Epidermal melanocyte (primary cell): ENCODE measurements around the gene NUDCD3.

Experiments
- DNase-seq: peaks from one replicate; pipeline ENCODE4 v3.0.0; 2011; ENCODE audit warnings: low spot score; ENCODE audit not compliant: insufficient read length

NUDCD3 gene

DNA sequence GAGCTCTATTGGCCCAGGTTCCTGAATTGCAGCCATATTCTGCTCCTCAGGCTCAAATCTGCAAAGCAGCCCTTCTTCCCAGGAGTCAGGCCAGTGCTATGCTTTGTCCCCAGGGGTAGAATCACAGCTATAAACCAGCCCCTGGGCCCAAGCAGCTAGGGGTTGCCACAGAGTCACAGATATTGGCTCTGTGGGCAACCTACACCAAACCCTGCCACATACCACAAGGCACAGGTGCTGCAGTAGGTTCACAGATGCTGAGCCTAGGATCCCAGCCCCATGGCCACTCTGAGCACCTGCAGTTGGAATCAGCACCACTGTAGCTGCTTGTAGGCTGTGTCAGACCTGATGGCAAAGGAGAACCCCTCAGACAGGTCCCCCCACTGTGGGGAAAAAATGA, 122.0 kb downstream of the NUDCD3 start:
- DNase-seq, result no peak

DNA sequence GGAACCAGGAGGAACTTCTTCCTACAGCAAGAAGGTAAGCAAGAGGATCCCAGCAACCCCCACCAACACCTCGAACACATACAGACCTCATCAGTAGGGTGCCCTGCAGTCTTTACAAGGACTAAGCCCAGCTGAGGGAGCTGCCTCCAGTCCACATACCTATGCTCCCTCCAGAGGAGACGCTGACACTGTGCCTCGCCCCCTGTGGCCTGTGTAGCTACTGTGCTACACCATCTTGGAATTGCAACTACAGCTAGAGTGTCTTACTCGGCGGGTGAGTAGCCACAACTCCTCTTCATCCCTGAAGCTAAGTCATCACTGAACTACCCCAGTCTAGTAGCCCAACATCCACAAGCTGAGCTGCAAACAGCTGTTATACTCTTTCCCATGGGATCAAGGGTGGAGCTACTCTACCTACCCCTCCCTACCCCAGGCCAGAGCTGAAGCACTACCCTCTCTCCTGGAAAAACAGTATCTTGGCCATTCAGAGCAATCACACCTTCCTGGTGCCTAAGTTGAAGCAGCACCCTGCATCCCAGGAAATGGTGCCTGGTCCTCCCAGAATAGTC, 122.9 kb downstream of the NUDCD3 start:
- DNase-seq, result no peak

DNA sequence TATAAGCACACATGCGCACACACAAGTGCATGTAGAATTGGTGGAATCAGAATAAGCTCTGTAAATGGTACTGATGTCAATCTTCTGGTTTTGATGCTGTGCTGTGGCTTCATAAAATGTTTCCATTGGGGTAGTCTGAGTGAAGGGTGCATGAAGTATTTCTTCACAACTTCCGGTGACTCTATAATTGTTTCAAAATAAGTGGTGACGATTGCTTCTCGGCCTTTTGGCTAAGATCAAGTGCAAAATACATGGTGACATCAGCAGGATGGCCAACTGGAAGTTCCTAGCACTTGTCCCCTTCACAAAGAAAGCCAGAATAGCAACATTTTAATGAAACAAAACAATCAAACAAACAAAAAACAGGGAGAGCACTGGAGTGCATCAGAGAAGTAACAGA, 123.5 kb downstream of the NUDCD3 start:
- no peak for DNase-seq

DNA sequence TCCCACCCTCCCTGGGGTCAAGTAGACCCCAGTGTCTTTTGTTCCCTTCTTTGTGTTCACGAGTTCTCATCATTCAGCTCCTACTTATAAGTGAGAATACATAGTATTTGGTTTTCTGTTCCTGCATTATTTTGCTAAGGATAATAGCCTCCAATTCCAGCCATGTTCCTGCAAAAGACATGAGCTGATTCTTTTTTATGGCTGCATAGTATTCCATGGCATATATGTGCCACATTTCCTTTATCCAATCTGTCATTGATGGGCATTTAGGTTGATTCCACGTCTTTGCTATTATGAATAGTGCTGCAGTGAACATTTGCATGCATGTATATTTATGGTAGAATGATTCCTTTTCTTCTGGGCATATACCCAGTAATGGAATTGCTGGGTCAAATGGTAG, 136.8 kb downstream of the NUDCD3 start:
- no peak for DNase-seq

DNA sequence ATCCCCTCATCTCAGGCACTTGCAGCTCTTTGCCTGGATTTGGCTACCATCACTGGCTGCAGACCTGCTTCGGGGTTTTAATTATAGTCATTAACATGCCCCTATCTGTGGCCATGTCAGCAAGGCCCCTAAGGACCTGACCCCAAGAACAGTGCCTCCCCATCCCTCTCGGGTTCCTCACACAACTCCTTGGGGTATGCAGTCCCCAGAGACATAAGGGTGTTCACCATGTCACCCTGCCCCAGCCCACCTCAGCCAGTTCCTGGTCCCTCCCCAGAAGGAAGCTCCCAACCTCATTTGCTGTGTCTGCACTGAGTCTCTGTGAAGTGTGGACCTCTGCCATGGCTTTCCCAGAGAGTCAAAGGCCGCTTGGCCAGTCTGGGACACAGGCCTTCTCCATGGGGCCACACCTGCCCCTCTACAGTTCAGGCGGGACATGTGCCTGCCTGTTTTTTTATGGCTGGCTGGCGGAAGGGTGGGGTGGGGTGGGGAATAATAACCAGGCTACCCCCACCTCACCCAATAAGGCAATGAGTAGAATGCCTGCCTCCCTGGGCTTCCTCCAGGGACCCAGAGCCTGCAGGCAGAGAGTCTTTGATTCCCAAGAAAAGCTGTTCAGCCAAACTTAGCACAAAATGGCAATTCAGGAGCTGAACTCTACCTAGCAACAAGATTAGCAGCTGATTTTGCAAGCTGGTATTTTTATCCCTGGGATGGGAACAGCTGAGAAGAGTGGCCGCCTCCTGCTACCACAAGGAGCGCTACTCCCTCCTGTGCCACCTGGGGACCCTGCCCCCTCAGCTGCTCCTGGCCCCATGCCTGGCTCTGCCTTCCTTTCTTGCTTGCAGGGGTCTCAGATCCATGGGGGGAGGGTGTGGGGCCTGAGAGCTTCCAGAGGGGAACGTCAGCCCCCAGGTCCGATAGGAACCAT, 141.3 kb downstream of the NUDCD3 start:
- no peak for DNase-seq

DNA sequence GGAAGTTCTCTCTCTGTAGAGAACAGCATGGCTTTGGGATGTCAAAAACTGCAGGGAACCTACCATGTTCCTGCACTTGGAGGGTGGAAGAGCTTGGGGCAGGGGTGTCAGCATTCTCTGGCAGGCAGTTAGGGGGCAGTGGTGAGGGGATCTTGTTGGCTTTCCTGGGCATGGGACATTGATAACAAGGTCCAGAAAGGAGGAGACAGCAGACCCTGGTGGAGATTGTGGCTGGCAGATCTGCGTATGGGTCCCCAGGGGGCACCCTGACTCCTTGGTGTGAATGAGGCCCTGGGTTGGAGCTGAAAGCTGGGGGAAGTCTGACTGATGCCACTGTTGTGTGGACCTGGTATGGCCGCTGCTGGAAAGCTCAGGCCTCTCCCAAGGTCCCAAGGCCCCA, 142.2 kb downstream of the NUDCD3 start:
- DNase-seq, result no peak

DNA sequence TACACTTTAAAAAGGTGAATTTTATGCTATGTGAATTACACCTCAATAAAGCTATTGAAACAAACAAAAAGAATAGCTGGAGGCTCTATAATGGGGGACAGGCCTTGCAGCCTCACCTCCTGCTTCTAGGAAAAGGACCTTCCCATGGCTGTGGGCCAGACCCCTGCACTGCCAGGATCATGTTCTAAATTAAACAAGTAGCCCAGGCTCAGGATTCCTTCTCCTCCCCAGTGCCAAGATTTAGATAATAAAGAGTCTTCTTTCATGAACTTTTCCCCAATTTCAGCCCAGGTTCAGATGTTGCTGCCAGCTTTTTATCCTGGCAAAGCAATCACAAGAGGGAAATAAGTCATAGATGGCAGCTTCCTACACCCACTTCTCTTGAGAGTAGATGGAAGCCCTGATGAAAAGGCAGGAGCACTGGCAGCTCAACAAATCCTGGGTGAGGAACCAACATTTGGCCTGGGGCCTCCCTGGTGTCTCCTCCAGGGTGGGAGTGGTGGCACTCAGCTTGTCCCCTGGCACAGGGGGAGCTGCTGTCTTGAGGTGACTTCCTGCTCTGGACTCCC, 142.8 kb downstream of the NUDCD3 start:
- DNase-seq, result no peak

DNA sequence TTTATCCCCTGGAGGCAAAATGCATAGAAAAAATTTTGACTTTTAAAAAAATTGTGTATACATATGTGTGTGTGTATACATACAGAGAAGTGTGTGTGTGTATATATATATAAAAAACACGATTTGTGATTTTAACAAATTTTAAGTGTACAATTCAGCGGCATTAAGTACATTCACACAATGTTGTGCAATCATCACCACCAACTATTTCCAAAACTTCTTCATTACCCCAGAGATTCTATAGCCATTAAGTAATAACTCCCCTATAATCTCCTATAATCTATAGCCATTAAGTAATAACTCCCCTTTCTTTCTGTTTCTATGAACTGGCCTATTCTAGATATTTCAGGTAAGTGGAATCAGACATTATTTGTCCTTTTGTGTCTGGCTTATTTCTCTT, 144.4 kb downstream of the NUDCD3 start:
- DNase-seq, result no peak

DNA sequence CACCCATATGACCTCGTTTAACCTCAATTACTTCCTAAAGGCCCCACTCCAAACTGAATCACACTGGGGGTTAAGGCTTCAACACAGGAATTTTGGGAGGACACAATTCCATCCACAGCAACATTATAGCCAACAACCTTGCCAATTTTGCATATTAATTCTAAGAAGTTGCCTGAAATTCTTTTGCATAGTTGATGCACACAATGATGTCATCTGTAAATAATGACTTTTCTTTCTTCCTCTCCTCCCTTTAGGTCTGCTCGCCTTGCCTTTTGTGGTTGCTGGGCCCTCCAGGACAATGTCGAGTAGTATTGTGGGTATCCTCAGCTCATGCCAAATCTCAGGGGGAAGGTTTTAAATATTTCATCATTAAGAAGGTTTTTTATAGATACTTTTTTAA, 149.1 kb downstream of the NUDCD3 start:
- DNase-seq, result no peak

DNA sequence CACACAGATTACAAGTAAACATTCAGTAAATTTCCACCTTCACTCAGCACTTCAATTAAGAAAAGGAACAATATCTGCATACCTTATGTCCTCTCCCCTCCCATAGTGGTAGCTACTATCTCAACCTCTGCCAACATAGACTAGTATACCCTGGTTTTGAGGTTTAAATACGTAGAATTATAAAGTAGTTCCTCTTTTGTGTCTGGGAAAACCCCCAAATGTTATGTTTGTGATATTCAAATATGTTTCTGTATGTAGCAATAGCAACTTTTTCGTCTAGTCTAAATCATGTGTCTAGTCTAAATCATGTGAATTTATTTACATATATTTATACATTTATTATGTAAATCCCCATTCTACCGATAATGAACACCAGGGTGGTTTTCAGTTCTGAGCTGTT, 151.9 kb downstream of the NUDCD3 start:
- no peak for DNase-seq

DNA sequence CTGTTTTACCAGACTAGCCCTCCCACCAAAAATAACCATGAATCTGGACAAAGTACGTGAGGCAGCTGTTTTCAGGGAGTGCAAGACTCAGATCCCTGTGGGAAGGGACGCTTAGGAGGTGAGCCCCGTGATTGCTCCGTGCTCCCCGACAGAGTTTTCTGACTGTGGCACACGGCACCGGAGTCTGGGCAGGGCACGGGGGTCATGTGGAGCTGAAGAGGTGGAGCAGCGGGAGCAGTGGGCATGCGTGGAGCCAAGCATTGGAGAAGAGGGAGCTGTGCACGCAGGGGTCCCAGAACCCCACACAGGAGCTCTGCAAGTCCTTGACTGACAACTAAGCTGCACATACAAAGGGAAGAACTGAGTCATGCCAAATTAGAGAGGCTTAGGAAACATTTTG, 154.0 kb downstream of the NUDCD3 start:
- DNase-seq, result no peak

DNA sequence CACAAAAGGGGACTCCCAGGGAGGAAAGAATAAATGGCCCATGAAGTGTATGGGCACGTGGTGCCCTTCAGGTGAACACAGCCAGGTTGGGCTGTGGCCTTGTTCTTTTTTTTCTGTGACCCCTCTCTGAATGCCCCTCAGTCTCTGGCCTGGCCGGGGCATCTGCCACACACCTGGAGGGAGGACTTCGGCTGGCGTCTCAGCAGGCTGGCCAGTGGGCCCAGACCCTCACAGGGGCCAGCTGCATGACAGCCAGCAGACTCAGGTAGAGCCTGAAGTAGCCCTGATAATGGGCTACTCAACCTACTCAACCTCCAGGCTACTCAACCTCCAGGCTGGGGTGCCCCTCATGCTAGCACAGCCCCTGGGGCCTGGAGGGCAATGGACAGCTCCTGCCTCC, 155.3 kb downstream of the NUDCD3 start:
- no peak for DNase-seq

DNA sequence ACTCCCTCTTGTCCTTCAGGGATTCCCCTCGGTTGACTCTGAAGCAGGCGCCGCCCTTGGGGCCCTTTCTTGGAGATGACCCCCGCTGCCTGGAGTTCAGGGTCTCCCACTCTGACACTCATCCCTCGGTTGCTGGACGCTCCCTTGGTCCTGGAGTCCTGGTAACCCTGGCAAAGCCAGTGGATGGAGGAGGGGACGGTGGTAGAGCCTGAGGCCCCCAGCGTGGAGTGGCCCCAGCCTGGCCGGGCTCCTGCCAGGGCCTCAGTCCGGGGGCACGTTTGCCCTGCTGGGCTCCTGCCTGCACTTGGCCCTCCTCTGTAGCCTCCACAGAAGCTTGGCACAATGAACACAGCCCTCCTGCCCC, 155.7 kb downstream of the NUDCD3 start:
- no peak for DNase-seq

DNA sequence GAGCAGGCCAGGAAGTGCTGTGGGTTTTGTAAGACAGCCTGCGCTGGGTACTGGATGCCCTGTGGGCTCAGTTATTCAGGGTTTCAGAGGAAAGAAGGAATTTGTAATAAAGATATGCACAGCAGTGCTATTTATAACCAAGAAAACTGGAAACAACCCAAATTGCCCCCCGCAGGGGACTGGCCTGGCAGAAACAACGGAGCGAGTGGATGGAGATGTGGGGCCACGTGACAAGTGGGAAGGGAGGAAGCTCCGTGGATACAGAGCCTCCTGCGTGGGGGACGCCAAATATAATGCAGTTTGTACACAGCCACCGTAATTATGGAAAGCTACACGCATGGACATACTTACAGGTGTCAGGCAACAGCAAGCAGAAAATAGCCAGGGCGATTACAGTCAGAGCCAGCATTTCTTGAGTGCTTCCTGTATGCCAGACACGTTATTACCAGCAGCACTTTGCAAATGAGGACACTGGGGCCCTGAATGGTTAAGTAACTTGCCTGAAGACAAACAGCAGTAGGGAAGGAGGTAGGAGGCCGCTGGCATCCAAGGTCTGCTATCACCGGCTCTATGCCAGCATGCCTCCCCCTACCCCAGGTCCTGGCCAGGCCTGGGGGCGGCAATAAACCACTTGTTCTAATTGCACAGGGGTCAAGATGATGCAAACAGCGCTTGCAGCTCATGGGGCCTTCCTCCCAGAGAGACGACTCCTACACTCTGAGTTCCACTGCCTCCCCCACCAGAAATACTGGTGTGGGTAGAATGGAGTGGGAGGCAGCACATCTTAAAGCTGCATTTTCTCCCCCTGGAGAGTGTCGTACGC, 156.3 kb downstream of the NUDCD3 start:
- no peak for DNase-seq

DNA sequence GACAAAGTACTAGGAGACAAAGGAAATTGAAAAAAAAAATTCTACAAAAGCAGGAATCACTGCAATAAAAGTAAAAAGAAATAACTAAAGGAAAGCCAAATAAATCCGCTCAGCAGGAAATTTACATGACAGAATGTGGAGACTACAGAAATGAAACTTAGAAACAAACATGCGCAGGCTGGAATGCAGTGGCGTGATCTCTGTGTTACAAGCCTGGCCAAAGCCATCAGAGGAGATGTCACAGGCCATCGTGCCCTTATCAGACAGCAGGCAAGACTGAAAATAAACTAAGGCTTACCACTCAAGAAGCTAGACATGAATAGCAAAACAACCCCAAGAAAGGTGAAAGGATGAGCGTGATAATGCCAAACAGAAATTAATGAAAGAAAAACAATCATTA, 158.8 kb downstream of the NUDCD3 start:
- no peak for DNase-seq

DNA sequence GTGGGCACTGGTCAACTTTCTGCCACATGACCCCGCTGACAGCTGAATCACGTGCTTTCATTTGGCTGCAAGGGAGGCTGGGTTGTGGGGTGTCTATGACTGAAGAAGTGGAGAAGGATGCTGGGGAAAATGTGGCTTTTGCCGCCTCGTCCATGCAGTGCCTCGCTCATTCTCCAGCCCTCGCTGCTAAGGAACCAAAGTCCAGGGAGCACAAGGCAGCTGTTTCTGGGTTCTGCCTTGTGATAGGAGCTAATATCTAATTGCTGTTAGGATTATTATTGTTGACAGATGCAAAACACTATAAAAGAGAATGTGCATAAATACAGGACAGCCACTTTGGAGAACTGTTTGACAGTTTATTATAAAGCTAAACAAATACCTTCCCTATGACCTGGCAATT, 160.1 kb downstream of the NUDCD3 start:
- no peak for DNase-seq

DNA sequence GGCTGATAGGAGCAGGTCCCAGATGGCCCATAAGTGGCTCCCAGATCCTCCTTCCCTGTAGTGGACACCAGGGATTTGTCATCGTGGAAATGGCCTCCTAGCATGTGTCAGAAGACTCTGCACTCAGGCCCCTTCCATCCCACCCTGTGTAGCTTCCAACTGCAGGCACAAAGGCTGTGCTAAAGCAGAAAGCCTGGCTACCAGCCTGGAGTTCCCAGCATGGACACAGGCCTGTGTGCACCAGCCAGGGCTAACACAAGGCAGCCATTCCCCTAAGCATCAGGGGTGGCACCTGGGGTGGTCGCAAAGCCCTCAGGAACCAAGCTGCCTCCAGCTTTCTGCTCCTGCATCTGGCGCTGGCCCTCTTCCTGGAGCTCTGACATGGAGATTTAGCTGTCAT, 160.6 kb downstream of the NUDCD3 start:
- DNase-seq, result no peak
